Inflammatory macrophage (primary cell): Measurements from ENCODE around the gene PDZD2.
A peak's percentile ranks its signal among the peaks of the same experiment; 100 is the strongest.

Experiments used
- DNase-seq, 2 donors: peaks; one replicate each; pipeline ENCODE4 v3.0.0-alpha.2; 2020 to 2022

PDZD2 gene

DNA sequence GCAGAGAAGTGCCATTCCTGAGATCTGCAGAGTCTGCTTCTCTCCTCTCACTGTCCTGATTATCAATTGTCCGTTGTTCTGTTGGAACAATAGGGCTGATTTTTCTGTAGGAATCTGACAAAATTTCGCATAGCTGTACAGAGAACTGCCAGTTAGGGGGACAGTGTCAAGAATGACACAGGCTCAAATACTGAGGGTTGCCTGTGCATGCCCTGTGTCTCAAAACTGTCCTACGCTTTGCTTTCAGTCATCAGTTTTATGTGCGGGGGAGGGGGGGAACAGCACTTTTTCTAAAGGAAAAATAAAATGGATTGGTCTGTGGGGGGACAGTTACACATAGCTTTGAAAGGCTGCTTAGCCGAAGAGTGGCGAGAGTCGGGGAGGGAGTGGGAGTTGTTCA is 248.6 kb downstream of the PDZD2 start:
- no peak for DNase-seq

DNA sequence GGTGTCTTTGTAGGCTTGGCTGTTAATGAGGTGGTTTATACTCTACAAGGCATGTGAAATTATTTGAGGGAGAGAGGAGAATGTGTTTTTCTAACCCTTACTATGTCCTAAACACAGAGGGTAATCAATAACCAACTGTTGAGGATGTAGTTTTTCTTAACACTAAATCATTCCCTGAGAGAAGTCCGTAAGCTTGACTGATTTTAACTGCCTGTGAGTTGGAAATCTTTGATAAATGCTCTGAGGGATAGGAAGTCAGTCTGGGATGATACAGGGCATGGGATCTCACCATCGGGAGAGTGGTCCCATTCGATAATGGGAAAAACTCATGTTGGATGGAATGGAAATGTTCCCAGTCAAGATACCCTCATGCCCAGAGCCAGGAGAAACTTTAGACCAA is 249.6 kb downstream of the PDZD2 start:
- no peak for DNase-seq

- no peak for DNase-seq
Observed at GRCh38 chr5:31889001-31889561, 250.2 kb downstream of the PDZD2 start.

DNA sequence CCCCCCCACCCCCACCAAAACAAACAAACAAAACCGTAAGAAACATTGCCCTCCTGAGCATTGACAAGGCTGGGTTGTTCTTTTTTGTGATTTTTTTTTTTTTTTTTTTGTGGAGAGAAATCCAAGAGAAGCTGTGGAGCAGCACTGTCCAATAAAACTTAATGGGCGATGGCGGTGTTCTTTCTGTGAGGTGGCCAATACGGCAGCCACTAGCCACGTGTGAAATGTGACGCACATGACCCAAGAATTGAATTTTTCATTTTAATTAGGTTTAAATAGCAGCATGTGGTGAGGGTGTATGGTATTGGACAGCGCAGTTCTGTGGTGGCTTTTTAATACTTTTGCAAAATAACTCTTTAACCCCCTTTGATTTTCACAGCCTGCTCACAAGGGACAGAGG is 251.1 kb downstream of the PDZD2 start:
- DNase-seq = no peak

- DNase-seq = no peak
Observed at GRCh38 chr5:31894141-31894540, 255.2 kb downstream of the PDZD2 start.

- no peak for DNase-seq
Observed at GRCh38 chr5:31895199-31895820, 256.4 kb downstream of the PDZD2 start.

GRCh38 chr5:31898036-31898632 is 259.2 kb downstream of the PDZD2 start:
- no peak for DNase-seq

GRCh38 chr5:31900296-31900865 is 261.4 kb downstream of the PDZD2 start:
- DNase-seq = no peak

DNA sequence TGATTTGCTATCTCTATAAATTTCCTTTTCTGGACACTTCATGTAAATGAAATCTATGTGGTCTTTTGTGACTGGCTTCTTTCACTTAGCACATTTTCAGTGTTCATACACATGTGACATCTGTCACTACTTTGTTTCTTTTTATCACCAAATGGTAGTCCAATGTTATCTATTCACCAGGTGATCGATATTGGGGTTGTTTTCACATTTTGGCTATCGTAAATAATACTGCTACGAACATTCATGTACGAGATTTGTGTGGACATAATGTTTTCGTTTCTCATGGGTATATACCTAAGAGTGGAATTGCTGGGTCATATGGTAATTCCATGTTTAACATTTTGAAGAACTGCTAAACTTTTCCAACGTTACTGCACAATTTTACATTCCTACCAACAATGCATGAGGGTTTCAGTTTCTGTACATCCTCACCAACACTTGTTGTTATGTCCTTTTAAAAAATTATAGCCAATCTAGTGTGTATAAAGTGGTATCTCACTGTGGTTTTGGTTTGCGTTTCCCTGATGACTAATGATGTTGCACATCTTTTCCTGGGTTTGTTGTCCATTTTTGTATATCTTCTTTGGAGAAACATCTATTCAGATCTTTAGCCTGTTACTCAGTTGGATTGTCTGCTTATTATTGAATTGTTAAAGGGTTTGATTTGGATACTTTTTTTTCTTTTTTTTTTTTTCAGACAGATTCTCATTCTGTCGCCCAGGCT is 263.0 kb downstream of the PDZD2 start:
- no peak for DNase-seq

DNA sequence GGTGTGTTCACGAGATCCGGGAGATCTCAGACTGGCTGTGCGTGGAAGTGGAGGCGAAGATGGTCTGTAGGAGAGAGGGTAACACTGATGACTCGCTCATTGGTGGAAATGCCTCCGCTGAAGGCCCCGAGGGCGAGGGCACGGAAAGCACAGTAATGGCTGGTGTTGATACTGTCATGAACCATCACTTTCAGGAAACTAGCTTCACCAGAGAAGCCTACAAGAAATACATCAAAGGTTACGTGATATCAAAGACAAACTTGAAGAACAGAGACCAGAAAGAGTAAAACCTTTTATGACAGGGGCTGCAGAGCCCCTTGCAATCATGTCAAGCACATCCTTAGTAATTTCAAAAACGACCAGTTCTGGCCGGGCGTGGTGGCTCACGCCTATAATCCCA is 269.5 kb downstream of the PDZD2 start:
- no peak for DNase-seq

- DNase-seq = no peak
Observed at GRCh38 chr5:31909073-31909472, 270.1 kb downstream of the PDZD2 start.

- no peak for DNase-seq
Observed at GRCh38 chr5:31911291-31912265, 272.6 kb downstream of the PDZD2 start.

DNA sequence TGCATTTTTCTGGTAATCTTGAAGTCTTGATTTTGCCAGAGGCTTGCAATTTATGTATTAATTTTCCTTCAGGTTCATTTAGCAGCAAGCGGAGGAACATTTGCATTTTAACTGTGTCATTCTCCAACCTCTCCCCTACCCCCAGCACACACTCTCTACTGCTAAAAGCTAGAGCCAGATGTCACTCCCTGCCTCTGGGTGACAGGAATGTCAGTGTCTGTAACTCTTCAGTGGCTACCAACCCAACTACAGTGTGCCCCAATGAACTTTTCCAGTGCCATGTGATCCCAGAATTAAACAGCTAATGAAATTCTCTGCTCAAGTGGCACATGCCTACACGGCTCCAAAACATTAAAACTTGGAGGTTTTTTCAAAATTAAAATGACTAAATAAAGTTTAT is 274.9 kb downstream of the PDZD2 start:
- no peak for DNase-seq

DNA sequence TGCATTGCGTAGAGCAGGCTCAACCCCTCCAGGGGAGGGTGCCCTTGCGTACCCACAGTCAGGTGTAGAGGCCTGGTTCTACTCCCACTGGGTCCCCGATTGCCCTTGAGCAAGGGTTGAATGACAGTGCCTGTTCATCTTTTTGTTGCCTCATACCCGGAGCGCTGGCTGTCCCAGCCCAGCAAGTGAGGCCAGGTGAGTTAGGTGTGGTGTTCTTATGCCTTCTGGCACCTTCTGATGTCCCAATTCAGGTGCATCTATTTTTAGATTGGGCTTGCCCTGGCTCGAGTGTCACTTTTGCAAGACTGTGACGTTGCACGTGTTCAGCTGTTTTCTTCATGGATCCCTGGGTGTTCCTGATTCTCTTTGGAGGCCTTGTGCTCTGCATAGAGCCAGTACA is 277.4 kb downstream of the PDZD2 start:
- no peak for DNase-seq

DNA sequence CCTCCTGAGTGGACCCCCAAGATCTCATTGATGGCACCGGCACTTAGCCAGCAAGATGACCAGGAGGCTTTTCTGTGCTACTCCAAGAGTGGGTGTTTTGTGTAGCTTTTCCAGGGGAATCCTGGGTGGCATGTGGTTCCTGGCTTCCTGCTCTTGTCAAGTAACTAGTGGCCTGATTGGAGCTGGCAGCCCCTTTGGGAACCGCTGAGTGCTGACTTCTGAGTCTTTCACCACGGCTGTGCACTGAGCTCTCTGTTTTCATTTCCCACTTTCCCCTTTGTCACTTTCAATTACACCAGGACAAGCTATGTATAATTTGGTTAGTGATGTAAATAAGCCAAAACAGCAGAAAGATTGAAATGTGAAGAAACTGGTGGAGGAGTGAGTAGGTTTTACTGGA is 279.8 kb downstream of the PDZD2 start:
- no peak for DNase-seq

DNA sequence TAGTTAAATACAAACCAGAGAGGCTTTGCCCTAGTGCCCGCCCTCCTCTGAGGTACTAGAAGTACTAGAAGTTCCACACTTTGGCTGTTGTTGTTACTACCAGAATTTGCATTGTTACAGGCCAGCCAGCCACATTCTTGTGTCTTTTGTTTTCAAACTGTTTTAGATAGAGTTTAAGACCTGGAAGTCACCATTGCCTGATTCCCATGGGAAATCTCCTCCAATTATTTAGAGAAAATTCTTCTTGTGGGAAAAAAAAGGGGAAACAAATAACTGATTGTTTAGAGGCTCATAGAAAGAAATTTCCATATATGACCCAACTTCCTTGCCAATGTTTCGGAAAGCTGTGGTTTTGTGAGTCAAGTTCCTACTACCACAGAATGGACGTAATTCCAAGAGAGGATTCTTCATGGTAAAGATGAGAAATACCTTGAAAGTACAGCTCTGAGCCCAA is 282.9 kb downstream of the PDZD2 start:
- DNase-seq = peak; percentile 28 to 29

- no peak for DNase-seq
Observed at GRCh38 chr5:31924005-31924404, 285.1 kb downstream of the PDZD2 start.

DNA sequence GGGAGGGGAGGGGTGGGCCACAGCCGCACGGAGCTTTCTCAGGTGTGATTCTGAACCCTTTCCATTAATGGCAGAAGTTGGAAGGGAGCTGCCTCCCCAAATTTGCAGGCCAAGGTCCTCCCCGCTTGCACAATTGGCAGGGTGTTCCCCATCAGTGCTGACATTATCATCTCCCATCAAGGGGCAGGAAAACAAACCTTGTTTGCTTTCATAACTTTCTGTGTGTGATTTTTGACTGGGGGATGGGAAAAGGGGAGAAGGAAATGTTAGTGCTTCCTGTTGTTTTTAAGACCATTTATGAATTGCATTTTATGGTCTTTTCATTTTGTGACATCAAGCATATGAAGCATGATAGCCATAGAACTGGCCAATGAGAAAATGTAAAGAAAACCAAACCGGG is 292.9 kb downstream of the PDZD2 start:
- no peak for DNase-seq

- DNase-seq = no peak
Observed at GRCh38 chr5:31934156-31934555, 295.2 kb downstream of the PDZD2 start.

DNA sequence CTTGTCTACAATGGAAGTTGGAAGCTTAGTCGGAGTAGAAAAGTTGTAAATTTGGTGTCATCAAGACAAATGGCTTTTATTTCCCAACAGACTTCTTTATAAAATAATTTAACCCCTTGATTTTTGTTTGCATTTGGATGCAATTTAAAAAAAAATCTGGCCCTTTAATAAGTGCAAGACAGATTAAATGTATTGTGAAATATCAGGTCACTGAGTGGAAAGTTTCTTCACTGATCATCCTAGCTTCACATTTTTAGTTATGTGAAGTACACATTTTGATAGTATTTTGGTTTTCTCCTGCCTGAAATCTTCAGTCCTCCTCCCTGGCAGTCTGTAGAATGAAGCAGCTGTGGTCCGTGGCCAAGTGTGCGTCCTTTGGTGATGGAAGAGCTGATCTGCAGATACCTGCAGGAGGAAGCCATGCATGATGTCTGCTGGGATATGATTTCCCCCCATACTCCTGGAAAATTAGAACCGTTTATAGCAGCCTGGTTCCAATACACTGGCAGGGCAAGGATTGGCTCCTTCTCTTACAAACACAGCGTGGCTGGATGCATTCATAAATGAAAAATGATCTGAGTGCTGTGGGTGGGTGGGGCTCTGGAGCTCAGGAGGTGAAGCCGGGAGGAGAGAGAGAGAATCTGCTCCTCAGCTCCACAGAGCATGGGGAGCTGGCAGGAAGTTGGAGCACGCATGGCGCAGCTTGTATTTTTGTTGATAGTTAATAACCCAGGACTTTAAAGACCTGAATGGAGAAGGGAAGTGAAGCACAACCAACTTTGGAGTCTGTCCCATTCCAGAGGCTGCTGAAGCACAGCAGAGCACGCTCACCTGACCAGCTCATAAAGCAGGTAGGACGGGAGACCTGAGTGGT is 296.8 kb downstream of the PDZD2 start:
- no peak for DNase-seq

GRCh38 chr5:31936683-31937082 is 297.8 kb downstream of the PDZD2 start:
- DNase-seq = no peak
